AG09309 (cell line): Measurements from ENCODE around the gene MSANTD1.

Source experiments
- DNase-seq: peaks from one replicate; pipeline ENCODE4 v3.0.0-alpha.2; 2010; ENCODE audit warnings: low read depth
- H3K4me3 ChIP-seq: 2 replicates; pipeline ENCODE4 v1.5.1; 2011; ENCODE audit warnings: mild to moderate bottlenecking, low read depth, low read length, moderate library complexity; ENCODE audit not compliant: control insufficient read depth
- CTCF ChIP-seq: IDR thresholded peaks from 2 replicates; pipeline ENCODE4 v1.5.1; 2011; ENCODE audit warnings: mild to moderate bottlenecking, low read depth, low read length, inconsistent platforms; ENCODE audit not compliant: insufficient read depth, control insufficient read depth; ENCODE audit errors: missing control alignments

Gene MSANTD1

GRCh38 chr4:3283916-3284315 is 35.0 kb downstream of the MSANTD1 start:
- no peak for TF ChIP-seq CTCF
- no peak for DNase-seq
- H3K4me3 ChIP-seq = no peak overlapping the region

GRCh38 chr4:3284734-3285557 is 36.0 kb downstream of the MSANTD1 start:
- H3K4me3 ChIP-seq = no peak overlapping the region
- TF ChIP-seq CTCF = no peak
- no peak for DNase-seq

GRCh38 chr4:3285558-3286334 is 36.8 kb downstream of the MSANTD1 start:
- TF ChIP-seq CTCF = no peak
- H3K4me3 ChIP-seq = no peak overlapping the region
- peak; percentile 49 for DNase-seq

GRCh38 chr4:3286335-3287175 is 37.6 kb downstream of the MSANTD1 start:
- no peak overlapping the region for H3K4me3 ChIP-seq
- no peak for DNase-seq
- TF ChIP-seq CTCF = no peak

- no peak overlapping the region for H3K4me3 ChIP-seq
- no peak for DNase-seq
- no peak for TF ChIP-seq CTCF
Measured at GRCh38 chr4:3287271-3287971, 38.5 kb downstream of the MSANTD1 start.

- TF ChIP-seq CTCF = no peak
- H3K4me3 ChIP-seq = no peak overlapping the region
- DNase-seq = no peak
Measured at GRCh38 chr4:3287972-3288570, 39.1 kb downstream of the MSANTD1 start.
